Calu3 (cell line): ENCODE data around the gene TMEM184B. TPM values are rescaled to one million over a fixed set of nuclear protein-coding genes. Genes with fewer than 3 reads are reported as not detected.
A peak's percentile ranks its signal among the peaks of the same experiment; 100 is the strongest.

Experiments
- BruUV-seq: library from RNA; stranded (reverse); fragments of 400-500 nt; replicated peaks from 2 replicates; lab custom pipeline; 2021; lab: Mats Ljungman, UMichigan
- CTCF ChIA-PET: fragments of 300-600 bp; sonication (Branson Sonifier 250); formaldehyde crosslinking; loops from one replicate; lab custom pipeline; 2022; ENCODE audit warnings: antibody characterized with exemption; lab: Charles Lee
- DNase-seq: peaks from one replicate; pipeline ENCODE4 v3.0.0; 2022
- H3K27ac Mint-ChIP-seq: one replicate; pipeline ENCODE4 v1.8.0; 2022; ENCODE audit warnings: mixed read lengths; ENCODE audit not compliant: unreplicated experiment
- H3K27me3 Mint-ChIP-seq: one replicate; pipeline ENCODE4 v1.8.0; 2022; ENCODE audit warnings: mixed read lengths; ENCODE audit not compliant: unreplicated experiment
- H3K36me3 Mint-ChIP-seq: one replicate; pipeline ENCODE4 v1.8.0; 2022; ENCODE audit warnings: mild to moderate bottlenecking, moderate library complexity, mixed read lengths; ENCODE audit not compliant: insufficient read depth, unreplicated experiment
- H3K4me1 Mint-ChIP-seq: one replicate; pipeline ENCODE4 v1.8.0; 2022; ENCODE audit warnings: mild to moderate bottlenecking, low read depth, mixed read lengths; ENCODE audit not compliant: unreplicated experiment
- H3K4me3 Mint-ChIP-seq: one replicate; pipeline ENCODE4 v1.8.0; 2022; ENCODE audit warnings: mild to moderate bottlenecking, low read depth, moderate library complexity, mixed read lengths; ENCODE audit not compliant: unreplicated experiment
- H3K9me3 Mint-ChIP-seq: one replicate; pipeline ENCODE4 v1.8.0; 2022; ENCODE audit warnings: low read depth, mixed read lengths; ENCODE audit not compliant: unreplicated experiment
- intact Hi-C: fragments of 100-400 bp; cut with micrococcal nuclease; formaldehyde crosslinking; loops from one replicate; pipeline ENCODE4 v1.10.0; 2022; ENCODE audit not compliant: unreplicated experiment
- total RNA-seq: library from RNA; stranded (reverse); gene quantifications from 2 replicates; pipeline ENCODE4 v1.2.3, GENCODE V29; 2022
- TF ChIP-seq, protein P1 (sequence below): fragments of 200-600 bp; IDR thresholded peaks from one replicate; pipeline ENCODE4 v1.8.0; 2022; ENCODE audit warnings: antibody characterized with exemption; ENCODE audit not compliant: unreplicated experiment

Gene TMEM184B
- total RNA-seq, 1 experiment from 2014 or later = 114 TPM

DNA sequence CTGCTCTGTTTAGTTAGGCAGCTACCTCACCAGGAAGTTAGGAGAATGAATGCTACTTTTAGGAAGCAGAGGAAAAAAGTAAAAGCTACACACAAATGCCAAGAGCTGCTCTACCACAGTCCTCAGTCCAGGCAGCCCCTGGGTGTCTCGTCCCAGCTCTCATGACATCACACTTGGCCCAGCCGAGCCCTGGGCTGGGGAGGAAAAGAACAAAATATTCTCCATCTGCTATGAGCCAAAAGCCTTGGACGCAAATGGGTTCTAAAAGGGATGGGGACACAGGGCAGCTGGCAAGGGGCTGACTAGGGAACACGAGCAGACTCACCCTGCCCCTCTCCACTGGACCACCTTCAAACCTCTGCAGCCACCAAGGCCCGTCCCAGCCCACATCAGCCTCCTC is 26.1 kb downstream of the TMEM184B start:
- no TSS peak for BruUV-seq
- no peaks in the 10 kb centered on the region for H3K27me3 Mint-ChIP-seq
- no peak for DNase-seq
- H3K36me3 Mint-ChIP-seq = peaks cover 39% of the 10 kb centered on the region
- CTCF ChIA-PET = interaction anchor here (0.8 kb wide), 1 partner anchor 11 kb away, joined by 3 read pairs; no protein-coding TSS in a partner anchor
- intact Hi-C loops = no loop called here
- H3K9me3 Mint-ChIP-seq = no peaks in the 10 kb centered on the region
- TF ChIP-seq, protein P1, sequence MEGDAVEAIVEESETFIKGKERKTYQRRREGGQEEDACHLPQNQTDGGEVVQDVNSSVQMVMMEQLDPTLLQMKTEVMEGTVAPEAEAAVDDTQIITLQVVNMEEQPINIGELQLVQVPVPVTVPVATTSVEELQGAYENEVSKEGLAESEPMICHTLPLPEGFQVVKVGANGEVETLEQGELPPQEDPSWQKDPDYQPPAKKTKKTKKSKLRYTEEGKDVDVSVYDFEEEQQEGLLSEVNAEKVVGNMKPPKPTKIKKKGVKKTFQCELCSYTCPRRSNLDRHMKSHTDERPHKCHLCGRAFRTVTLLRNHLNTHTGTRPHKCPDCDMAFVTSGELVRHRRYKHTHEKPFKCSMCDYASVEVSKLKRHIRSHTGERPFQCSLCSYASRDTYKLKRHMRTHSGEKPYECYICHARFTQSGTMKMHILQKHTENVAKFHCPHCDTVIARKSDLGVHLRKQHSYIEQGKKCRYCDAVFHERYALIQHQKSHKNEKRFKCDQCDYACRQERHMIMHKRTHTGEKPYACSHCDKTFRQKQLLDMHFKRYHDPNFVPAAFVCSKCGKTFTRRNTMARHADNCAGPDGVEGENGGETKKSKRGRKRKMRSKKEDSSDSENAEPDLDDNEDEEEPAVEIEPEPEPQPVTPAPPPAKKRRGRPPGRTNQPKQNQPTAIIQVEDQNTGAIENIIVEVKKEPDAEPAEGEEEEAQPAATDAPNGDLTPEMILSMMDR = no peak
- H3K27ac Mint-ChIP-seq = no peak overlapping the region
- peaks cover 11% of the 10 kb centered on the region for H3K4me1 Mint-ChIP-seq
- H3K4me3 Mint-ChIP-seq = no peak overlapping the region

GRCh38 chr22:38246046-38246658 is 26.7 kb downstream of the TMEM184B start:
- CTCF ChIA-PET = interaction anchor here (0.8 kb wide), 1 partner anchor 12 kb away, joined by 3 read pairs; no protein-coding TSS in a partner anchor
- BruUV-seq = no TSS peak
- no peak for DNase-seq
- Mint-ChIP-seq H3K27ac (no peak overlapping the region), H3K27me3 (no peaks in the 10 kb centered on the region), H3K4me3 (no peak overlapping the region), H3K9me3 (no peaks in the 10 kb centered on the region), H3K36me3 (peaks cover 41% of the 10 kb centered on the region), H3K4me1 (peaks cover 16% of the 10 kb centered on the region)
- TF ChIP-seq, protein P1 = no peak
- intact Hi-C loops = no loop called here

GRCh38 chr22:38244106-38244505 is 28.7 kb downstream of the TMEM184B start:
- BruUV-seq = no TSS peak
- TF ChIP-seq, protein P1 = no peak
- Mint-ChIP-seq H3K27me3 (no peaks in the 10 kb centered on the region), H3K4me3 (no peak overlapping the region), H3K27ac (peak overlapping the region; percentile 63), H3K36me3 (peaks cover 52% of the 10 kb centered on the region), H3K9me3 (no peaks in the 10 kb centered on the region), H3K4me1 (peaks cover 36% of the 10 kb centered on the region)
- CTCF ChIA-PET = no interaction called here
- DNase-seq = no peak
- intact Hi-C loops = no loop called here

GRCh38 chr22:38243007-38243765 is 29.6 kb downstream of the TMEM184B start:
- Mint-ChIP-seq H3K27me3 (no peaks in the 10 kb centered on the region), H3K4me3 (no peak overlapping the region), H3K27ac (peak overlapping the region; percentile 63), H3K36me3 (peaks cover 53% of the 10 kb centered on the region), H3K9me3 (no peaks in the 10 kb centered on the region), H3K4me1 (peaks cover 46% of the 10 kb centered on the region)
- no TSS peak for BruUV-seq
- CTCF ChIA-PET = interaction anchor here (0.6 to 1.5 kb wide), 3 partner anchors 21 to 202 kb away, joined by 3 to 4 read pairs (median 3); no protein-coding TSS in a partner anchor
- peak; percentile 56 for DNase-seq
- TF ChIP-seq, protein P1 = no peak
- intact Hi-C loops = no loop called here
